ENCODE data around the gene CHN2.

GRCh38 chr7:29214056-29214455 lies 19.5 kb downstream of the CHN2 start:
- TF ChIP-seq POLR2AphosphoS5 (IDR thresholded peaks at IDR 0.05): no peak
- TF ChIP-seq, protein P1, sequence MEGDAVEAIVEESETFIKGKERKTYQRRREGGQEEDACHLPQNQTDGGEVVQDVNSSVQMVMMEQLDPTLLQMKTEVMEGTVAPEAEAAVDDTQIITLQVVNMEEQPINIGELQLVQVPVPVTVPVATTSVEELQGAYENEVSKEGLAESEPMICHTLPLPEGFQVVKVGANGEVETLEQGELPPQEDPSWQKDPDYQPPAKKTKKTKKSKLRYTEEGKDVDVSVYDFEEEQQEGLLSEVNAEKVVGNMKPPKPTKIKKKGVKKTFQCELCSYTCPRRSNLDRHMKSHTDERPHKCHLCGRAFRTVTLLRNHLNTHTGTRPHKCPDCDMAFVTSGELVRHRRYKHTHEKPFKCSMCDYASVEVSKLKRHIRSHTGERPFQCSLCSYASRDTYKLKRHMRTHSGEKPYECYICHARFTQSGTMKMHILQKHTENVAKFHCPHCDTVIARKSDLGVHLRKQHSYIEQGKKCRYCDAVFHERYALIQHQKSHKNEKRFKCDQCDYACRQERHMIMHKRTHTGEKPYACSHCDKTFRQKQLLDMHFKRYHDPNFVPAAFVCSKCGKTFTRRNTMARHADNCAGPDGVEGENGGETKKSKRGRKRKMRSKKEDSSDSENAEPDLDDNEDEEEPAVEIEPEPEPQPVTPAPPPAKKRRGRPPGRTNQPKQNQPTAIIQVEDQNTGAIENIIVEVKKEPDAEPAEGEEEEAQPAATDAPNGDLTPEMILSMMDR (IDR thresholded peaks at IDR 0.05 in 8 of 11, conservative IDR thresholded peaks at IDR 0.05 in 3 of 11): no peak
- TF ChIP-seq POLR2A (IDR thresholded peaks at IDR 0.05): no peak

Data from spleen (tissue), 7 donors.